Activated CD4-positive, alpha-beta T cell treated with anti-CD3 and anti-CD28 coated beads, Interleukin-2, amount 50 U/mL, for 16 hours (primary cell): ENCODE results near the gene IL1RL2.
A peak's percentile ranks its signal among the peaks of the same experiment; 100 is the strongest.

ENCODE experiments used
- DNase-seq: peaks from one replicate; pipeline ENCODE4 v3.0.0-alpha.2; 2020

Gene IL1RL2

DNA sequence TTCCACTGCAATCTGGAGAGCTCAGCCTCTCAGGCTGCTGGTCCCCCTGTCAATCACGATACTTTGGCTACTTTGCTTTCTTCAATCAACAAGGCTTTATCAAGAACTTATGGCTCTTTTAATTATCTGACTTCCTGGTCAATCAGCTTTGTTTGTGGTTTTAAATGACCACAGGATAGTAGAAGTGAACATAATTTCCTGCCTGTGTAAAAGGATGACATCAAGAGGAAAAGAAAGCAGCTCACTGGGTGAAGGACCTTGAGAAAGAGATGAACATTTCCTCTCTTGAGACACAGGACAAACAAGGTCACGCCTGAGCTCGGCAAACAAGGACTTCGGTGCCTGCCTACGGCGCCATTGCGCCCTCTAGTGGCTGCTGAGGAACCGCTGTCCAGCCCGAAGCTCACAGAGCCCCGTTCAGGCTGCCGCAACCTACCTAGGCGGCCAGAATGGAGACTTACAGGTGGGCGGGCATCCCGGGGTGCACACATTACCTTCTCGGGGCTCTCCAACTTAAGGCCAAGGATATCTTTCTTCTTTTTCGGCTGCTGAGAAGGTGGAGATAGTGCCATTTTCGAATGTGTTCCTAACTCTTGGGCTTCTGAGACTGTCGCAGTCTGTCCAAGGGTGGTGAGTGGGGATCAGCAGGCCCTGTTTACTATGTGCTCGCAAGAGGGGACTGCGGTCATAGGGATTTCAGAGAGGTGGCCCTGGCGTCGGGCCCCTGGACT is 54.0 kb downstream of the IL1RL2 start:
- DNase-seq = peak; percentile 94

DNA sequence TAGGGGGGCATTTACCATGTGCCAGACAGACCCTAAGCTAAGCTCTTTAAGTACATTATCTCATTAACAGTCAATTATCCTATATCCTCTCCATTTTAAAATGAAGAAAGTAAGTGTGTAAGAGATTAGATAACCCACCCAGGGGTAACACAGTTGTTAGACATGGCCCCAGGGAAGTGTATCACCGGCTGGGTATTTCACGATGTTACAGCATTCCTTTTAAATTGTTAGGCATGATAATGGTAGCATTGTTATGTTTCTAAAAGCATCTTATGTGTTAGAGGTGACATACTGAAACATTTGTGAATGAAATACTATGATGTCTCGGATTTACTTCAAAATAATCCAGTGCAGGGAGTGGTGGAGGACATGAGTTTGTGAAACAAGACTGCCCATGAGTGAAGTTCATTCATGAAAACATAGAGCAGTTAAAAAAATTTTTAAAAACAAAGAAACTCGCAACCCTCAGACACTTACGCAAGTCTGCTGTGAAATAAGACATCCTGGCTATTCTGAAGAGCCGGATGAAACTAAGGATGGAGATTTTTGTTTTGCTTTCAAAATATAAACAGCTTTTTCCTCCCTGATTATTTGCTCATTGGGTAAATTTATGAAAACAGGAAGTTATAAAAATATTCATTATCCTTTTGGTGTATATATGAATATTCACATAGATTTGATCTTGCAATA is 54.9 kb downstream of the IL1RL2 start:
- no peak for DNase-seq

GRCh38 chr2:102245266-102246151 is 58.7 kb downstream of the IL1RL2 start:
- no peak for DNase-seq

GRCh38 chr2:102250278-102250821 is 63.5 kb downstream of the IL1RL2 start:
- DNase-seq = no peak

DNA sequence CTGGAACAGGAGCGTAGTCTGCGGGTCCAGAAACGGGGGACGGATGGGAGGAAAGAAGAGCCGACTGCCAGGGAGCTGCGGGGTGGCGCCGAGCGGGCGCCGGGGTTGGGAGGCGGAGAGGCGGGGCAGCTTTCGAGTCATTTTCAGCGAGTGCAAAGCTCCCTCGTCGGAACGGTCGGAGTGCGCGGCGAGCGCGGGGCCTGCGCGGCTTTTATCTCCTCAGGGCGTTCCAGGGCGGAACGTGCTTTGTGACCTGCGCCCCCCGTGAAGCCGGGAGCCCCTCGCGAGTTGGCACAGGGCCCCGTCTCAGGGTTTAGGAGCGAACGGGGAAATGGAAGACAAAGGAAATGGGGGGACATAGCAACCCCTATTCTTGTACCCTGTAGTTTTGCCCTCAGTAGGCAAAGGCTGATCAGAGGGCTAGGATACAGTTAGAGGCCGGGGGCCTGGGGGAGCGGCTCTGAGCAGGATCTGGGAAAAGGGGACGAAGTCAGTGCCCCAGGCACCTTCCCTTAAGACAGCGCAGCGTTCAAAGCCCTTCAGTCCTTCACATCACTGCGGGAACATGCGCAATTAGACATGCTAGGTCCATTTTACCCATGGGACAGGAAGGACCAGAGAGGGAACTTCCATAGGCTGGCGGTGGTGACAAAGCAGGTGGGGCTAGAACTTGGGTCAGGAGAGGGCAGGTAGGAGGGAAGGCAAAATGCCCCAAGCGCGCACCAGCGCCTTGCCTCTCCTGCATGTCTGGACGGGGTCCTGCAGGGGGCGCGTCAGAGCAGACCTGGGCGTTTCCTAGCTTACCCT is 64.4 kb downstream of the IL1RL2 start:
- peak; percentile 64 for DNase-seq

DNA sequence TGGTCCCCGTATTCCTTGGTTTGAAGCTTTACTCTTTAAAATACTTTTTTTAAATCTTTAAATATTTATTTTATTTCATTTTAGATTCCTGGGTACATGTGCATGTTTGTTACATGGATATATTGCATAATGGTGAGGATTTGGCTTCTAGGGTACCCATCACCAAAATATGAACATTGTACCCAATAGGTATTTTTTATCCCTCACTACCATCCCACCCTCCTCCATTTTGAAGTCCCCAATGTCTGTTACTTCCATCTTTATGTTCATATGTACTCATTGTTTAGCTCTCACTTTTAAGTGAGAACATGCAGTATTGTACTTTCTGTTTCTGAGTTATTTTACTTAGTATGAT is 65.0 kb downstream of the IL1RL2 start:
- no peak for DNase-seq

- DNase-seq = no peak
These were observed 65.4 kb downstream of the IL1RL2 start for GRCh38 chr2:102252236-102252635.

GRCh38 chr2:102253140-102253752 is 66.4 kb downstream of the IL1RL2 start:
- peak; percentile 82 for DNase-seq

DNA sequence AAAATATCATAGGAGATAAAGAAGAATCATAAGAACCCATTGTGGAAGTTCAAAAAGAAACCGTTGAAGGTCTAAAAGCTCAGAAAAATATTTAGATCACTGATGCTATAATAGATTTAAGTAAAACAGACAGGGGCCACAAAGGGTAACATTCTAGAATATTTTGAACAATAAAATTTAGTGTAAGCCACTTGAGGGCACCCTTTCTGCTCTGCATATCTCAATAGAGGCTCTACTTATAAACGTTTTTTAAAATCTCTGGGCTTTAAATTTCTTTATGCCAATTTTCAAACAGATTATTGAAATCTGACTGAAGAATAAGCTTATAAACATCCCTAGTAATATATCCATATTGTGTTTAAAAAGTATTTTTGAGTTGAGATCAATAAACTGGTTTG is 66.9 kb downstream of the IL1RL2 start:
- no peak for DNase-seq

DNA sequence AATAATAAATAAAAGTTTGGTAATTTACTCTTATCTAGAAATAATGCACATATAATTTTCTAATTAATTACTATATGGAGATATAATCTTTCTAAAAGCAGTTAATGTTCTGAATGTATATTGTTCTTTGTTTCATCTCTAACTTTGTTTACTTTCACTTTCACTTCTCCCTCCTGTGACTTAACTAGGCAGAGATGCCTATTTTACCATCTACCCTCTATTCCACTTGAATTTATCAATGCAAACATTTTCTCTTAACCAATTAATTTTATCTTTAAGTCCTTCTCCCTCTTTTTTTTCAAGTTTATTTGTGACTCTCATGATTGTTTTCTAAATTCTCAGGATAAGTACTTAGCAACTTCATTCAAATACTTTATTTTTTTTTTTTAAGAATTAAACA is 69.5 kb downstream of the IL1RL2 start:
- DNase-seq = no peak

- no peak for DNase-seq
These were observed 70.1 kb downstream of the IL1RL2 start for GRCh38 chr2:102256874-102257462.

- no peak for DNase-seq
These were observed 71.2 kb downstream of the IL1RL2 start for GRCh38 chr2:102258025-102258385.

- peak; percentile 87 for DNase-seq
These were observed 71.7 kb downstream of the IL1RL2 start for GRCh38 chr2:102258386-102259074.

DNA sequence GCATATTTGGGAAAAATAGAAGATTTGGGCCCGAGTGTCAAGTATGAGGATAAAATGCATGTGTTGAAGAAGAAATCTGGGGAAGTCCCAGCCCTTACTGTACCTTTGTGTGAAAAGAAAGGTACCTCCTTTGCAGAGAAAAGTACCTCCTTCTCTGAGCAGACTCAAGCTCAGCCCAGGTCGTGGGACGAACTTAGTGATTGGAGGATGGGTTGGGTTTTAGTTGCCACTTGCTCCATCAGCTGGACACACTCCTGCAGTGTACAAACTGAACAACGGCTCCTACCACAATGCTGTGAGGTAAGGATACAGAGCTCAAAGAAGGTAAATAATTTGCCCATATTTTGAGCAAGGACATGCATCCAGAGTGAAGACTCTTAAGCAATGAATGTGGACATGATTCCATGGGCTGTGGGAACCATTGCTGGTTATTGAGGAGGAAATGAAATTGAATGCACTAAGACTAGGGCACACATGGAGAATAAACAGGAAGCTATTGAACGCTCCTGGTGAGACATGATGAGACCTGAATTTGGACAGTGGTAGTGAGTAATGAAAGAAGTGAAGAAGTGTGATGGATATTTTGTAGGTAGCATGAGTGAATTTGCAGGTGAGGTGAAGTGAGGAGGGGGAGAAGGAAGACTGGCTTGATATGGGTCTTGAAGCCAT is 74.8 kb downstream of the IL1RL2 start:
- no peak for DNase-seq

GRCh38 chr2:102262216-102263129 is 75.7 kb downstream of the IL1RL2 start:
- peak; percentile 25 for DNase-seq

DNA sequence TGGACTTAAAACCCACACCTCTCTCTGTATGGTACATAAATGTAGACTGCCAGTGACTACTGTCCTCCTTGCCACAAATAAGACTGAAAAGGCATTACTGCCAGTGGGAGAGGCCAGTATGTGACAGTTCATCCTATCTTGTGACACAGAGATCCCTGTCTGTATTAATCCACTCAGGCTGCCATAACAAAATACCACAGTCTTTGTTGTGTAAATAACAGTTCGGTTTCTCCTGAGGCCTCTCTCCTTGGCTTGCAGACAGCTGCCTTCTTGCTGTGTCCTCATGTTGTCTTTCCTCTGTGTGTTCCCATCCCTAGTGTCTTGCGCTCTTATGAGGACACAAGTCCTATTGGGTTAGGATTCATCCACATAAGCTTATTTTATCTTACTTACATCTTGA is 78.1 kb downstream of the IL1RL2 start:
- no peak for DNase-seq

DNA sequence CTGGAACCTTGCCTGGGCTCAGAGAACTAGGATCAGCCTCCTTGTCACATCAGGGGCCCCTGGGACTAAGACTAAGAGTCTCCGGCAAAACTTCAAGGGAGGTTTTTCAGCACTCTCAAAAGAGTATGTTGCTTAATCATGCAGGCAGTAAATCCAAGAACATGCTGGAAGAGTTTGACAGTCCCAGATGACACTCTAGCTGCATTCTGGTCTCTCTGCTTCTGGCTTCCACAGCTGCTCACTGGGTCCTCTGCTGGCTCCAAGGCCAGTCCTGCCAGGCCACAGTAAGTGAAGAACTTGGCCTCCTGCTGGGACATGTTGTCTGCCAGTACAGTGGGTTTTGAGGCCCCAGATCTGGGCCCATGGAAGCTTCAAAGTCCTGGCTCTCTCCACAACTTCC is 79.4 kb downstream of the IL1RL2 start:
- no peak for DNase-seq

DNA sequence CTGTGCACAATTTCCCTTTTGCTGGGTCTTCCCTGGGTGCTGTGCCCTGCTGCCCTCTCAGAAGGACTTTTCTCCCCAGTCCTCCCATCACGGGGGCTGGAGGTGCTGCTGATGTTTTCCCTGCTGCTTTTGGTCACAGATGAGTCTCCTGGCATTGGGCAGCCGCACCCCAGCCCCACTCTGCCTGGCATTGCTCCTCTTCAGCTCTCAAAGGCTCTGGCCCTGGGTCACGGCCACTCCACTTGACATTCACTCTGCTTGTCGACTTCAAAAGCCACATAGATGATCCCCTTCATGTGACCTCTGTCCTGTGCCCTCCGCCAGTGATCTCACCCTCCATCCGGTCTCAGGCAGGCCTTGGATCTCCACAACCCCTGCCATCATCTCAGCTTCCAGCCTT is 81.0 kb downstream of the IL1RL2 start:
- DNase-seq = no peak

DNA sequence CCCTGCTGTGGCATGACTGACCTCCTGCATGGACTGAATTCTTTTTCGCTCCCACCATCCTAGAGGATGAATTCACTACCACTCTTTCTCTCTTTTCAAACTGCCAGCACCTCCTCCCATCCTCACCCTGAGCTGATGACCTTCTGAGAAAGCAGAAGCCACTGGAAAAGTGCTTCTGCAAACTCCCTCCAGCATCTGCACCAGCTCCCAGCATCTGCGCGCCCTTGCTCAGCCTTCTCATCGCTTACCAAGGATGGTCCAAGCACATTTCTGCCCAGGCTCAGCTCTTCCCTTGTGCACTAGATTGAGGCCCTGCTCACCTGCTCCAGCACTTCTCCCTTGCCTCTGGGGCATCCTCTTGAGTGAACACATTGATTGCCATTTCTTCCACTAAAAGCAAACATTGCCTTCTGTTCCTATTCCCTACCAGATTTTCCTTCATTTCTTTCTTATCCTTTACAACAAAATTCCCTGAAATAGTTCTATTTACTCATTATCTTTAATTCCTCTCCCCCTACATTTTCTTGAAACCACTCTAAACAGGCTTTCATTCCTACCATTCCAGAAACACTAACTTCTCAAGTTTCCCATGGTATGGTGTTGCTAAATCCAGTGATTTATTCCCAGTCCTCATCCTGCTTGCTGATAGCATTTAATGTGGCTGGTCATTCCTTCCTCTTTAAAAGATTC is 81.8 kb downstream of the IL1RL2 start:
- DNase-seq = no peak
